Muscle layer of colon (tissue), 2 donors: ENCODE results near the gene C11orf68.

Experiments used
- H3K27ac ChIP-seq: one replicate; pipeline ENCODE4 v1.7.0; 2013; ENCODE audit warnings: low read depth, mild to moderate bottlenecking, low read length, moderate library complexity
- H3K27me3 ChIP-seq, 2 donors: one replicate each; pipeline ENCODE4 v1.7.0; 2013; ENCODE audit warnings: low read length in 2 of 2, mild to moderate bottlenecking in 2 of 2; ENCODE audit not compliant: insufficient read depth in 2 of 2, control insufficient read depth in 1 of 2
- H3K36me3 ChIP-seq: one replicate; pipeline ENCODE4 v1.7.0; 2013; ENCODE audit warnings: mild to moderate bottlenecking, low read length; ENCODE audit not compliant: insufficient read depth
- H3K4me1 ChIP-seq: one replicate; pipeline ENCODE4 v1.7.0; 2013; ENCODE audit warnings: mild to moderate bottlenecking, low read length; ENCODE audit not compliant: insufficient read depth
- H3K4me3 ChIP-seq, 2 donors: one replicate each; pipeline ENCODE4 v1.7.0; 2013; ENCODE audit warnings: low read length in 2 of 2, low read depth in 1 of 2, mild to moderate bottlenecking in 1 of 2, moderate library complexity in 1 of 2
- H3K9ac ChIP-seq: one replicate; pipeline ENCODE4 v1.7.0; 2013; ENCODE audit warnings: low read length
- H3K9me3 ChIP-seq: one replicate; pipeline ENCODE4 v1.7.0; 2013; ENCODE audit warnings: mild to moderate bottlenecking, low read length
- donor health status: abdominal sarcoma.
- donor health status: Adenocarcinoma of cecum.

C11orf68 gene

DNA sequence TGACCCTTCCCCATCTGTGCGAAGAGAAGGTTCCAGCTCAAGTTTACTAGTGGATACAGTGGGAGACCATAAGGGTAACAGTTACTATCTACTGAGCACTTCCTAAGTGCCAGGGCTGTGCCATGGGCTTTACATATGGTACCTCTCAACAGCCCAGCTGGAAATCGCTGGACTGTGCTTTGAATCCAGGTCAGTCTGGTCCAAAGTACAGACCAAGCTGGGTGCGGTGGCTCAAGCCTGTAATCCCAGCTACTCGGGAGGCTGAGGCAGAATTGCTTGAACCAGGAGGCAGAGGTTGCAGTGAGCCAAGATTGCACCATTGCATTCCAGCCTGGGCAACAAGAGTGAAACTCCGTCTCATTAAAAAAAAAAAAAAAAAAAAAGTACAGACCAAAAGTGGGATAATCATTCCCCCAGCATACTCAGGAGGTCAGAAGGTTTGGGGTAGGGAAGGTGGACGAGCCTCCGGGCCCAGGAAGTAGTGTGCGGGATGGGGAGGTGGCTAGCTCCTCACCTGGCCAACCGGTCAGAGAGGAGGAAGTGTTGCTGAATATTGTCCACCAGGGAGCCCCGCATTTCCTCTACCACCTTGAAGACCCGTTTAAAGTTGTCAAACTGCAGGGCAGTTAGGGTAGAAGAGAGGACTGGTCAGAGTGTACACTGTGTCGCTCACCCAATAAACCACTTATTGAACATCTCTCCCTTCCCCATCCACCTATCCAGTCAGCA is 32.9 kb downstream of the C11orf68 start:
- Histone ChIP-seq H3K36me3 (peaks cover 37% of the 10 kb centered on the region), H3K9ac (no peak overlapping the region), H3K27me3 (no peaks in the 10 kb centered on the region), H3K9me3 (no peaks in the 10 kb centered on the region), H3K4me1 (peaks cover 41% of the 10 kb centered on the region), H3K27ac (no peak overlapping the region), H3K4me3 (no peak overlapping the region)

DNA sequence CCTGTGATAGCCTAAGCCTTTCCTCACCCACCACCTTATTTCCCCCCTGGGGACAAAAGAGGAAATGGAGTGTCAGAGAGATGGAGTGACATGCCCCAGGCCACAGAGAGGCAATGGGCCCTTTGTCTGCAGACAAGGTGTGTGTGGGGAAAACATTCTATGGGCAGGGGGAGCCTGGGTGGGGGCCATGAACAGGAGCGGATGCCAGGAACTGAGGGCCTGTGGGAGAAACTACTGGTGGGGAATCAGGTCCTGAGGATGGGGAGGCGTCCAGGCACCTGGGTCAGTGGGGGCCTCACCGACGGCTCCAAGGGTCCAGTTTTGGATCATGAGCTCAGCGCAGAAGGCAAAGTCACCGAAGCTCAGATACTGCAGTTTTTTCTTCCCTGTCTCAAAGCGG is 33.6 kb downstream of the C11orf68 start:
- H3K4me1 ChIP-seq: peaks cover 41% of the 10 kb centered on the region
- H3K9me3 ChIP-seq: no peaks in the 10 kb centered on the region
- peaks cover 37% of the 10 kb centered on the region for H3K36me3 ChIP-seq
- H3K27ac ChIP-seq: no peak overlapping the region
- no peak overlapping the region for H3K9ac ChIP-seq
- H3K27me3 ChIP-seq: no peaks in the 10 kb centered on the region
- H3K4me3 ChIP-seq: no peak overlapping the region

DNA sequence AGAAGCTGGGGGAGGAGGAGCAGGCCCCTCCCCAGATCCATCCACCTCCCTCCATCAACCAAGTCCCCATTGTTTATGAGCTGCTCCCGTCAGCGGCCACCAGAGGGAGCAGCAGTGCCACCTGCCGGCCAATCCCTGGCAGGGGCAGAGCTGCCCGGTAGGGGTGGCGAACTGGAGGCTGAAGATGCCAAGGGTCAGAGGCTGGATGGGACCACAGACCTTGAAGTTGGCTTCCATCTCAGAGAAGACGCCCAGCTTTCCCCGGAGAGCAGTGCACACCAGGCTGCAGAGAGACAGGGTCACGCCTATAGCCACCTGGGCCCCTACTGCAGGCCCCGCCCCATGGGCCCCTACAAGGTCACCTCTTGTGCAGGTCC is 34.2 kb downstream of the C11orf68 start:
- no peak overlapping the region for H3K4me3 ChIP-seq
- H3K4me1 ChIP-seq: peaks cover 36% of the 10 kb centered on the region
- H3K9ac ChIP-seq: no peak overlapping the region
- H3K36me3 ChIP-seq: peaks cover 37% of the 10 kb centered on the region
- H3K27ac ChIP-seq: no peak overlapping the region
- H3K27me3 ChIP-seq: no peaks in the 10 kb centered on the region
- no peaks in the 10 kb centered on the region for H3K9me3 ChIP-seq

DNA sequence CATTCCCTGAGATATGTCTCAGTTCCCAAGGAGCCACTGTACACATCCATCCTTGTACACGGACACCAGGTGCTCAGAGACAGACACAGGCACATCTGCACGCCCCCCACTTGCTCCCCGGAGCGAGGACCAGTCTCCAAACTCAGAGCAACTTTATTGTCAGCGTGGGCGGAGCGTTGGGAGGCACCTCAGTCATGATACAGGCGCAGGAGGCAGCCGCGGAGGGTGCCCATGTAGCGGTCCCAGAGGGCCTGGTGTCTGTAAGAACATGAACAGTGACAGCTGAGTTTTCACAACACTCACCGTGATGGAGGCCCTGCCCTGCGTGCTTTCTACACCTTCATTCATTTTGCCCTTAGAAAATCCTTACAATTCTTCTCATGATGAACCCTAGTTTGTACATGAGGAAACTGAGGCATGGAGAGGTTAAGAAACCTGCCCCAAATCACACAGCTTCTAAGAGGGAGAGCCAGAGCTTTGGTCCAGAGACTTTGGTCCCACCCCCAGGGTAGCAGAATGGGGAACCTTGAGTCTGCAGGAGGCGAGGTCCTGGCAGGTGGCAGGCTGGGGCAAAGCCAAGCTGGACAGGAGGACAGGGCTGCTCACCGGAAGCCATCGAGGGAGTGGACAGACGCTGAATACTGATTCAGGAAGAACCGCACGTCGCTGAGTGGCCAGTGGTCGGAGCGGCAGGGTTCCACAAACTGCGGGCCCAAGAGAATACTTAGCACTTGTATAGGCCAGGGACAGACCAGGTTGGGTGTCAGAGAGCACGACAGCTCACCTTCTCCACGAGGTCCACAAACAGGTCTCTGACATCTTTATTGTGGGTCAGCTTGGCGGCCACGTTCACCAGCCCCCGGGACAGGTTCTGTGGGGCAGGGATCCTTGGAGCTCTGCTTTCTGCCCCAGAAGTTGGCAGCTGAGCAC is 34.8 kb downstream of the C11orf68 start:
- peaks cover 29% of the 10 kb centered on the region for H3K4me1 ChIP-seq
- no peaks in the 10 kb centered on the region for H3K27me3 ChIP-seq
- peaks cover 37% of the 10 kb centered on the region for H3K36me3 ChIP-seq
- no peaks in the 10 kb centered on the region for H3K9me3 ChIP-seq
- no peak overlapping the region for H3K9ac ChIP-seq
- H3K27ac ChIP-seq: no peak overlapping the region
- no peak overlapping the region for H3K4me3 ChIP-seq

DNA sequence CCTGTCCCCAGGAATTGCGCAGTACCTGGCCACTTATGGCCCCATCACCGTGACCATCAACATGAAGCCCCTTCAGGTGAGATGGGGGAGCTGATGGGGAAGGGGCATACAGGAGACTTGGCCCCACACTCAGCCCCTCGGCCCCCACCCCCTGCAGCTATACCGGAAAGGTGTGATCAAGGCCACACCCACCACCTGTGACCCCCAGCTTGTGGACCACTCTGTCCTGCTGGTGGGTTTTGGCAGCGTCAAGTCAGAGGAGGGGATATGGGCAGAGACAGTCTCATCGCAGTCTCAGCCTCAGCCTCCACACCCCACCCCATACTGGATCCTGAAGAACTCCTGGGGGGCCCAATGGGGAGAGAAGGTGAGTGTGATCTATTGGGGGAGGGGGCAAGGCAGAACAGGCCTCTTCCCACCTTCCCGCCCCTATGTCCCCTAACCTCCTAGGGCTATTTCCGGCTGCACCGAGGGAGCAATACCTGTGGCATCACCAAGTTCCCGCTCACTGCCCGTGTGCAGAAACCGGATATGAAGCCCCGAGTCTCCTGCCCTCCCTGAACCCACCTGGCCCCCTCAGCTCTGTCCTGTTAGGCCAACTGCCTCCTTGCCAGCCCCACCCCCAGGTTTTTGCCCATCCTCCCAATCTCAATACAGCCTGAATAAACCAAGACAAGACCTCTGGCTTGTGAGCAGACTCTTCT is 35.7 kb downstream of the C11orf68 start:
- Histone ChIP-seq H3K4me1 (peaks cover 24% of the 10 kb centered on the region), H3K27ac (no peak overlapping the region), H3K9ac (no peak overlapping the region), H3K9me3 (no peaks in the 10 kb centered on the region), H3K4me3 (no peak overlapping the region), H3K36me3 (peaks cover 37% of the 10 kb centered on the region), H3K27me3 (no peaks in the 10 kb centered on the region)

DNA sequence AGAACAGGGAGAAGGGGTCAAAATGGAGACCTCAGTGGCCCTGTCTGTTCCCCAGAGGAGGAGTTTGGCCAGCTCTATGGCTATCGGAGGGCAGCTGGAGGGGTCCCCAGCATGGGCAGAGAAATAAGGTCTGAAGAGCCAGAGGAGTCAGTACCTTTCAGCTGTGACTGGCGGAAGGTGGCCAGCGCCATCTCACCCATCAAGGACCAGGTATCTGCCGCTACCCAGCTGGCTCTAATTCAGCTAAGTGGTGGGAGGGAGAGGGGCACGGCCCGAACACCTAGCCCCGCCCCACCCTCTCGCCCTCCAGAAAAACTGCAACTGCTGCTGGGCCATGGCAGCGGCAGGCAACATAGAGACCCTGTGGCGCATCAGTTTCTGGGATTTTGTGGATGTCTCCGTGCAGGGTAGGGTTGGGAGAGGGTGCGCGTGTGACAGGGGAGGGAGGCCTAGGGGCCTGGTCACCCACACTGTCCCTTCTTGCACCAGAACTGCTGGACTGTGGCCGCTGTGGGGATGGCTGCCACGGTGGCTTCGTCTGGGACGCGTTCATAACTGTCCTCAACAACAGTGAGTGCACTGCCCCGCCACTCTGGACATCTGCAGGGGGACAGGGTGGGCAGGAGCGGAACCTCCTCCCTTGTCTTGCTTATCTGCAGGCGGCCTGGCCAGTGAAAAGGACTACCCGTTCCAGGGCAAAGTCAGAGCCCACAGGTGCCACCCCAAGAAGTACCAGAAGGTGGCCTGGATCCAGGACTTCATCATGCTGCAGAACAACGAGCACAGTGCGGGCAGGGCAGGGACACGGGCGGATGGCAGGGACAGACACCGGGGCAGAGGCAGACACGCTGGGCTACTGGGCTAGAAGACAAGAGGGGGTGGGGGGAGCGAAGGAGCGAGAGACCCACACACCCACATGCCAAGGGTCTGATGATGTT is 36.5 kb downstream of the C11orf68 start:
- no peak overlapping the region for H3K4me3 ChIP-seq
- H3K9me3 ChIP-seq: no peaks in the 10 kb centered on the region
- no peaks in the 10 kb centered on the region for H3K27me3 ChIP-seq
- H3K36me3 ChIP-seq: peaks cover 37% of the 10 kb centered on the region
- peaks cover 19% of the 10 kb centered on the region for H3K4me1 ChIP-seq
- H3K27ac ChIP-seq: no peak overlapping the region
- H3K9ac ChIP-seq: no peak overlapping the region

DNA sequence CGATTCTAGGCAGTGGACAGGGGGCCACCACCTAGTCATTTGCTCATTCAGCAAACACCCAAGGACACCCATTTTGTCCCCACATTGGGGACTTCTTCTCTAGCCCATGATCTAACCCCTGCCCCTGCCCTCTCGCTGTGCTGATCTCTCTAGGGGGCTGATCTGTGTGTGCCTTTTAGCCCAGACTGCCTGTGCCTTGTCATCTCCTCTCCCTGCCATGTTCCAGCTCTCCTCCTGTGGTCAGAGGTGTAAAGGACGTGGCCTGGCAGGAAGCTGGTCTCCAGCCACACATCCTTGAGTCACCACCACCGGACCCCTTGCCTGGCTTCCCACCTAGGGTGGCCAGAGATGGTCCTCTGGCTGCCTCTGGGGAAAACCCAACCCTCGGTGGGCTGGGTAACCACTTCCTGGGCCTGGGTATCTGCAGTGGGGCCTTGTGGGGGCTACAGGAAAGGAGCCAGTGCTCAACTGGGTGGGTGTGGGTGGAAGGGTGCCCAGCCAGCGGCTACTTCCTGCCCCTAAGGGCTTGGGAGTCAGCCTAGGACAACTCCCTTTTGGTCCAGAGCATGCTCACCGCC is 37.9 kb downstream of the C11orf68 start:
- Histone ChIP-seq H3K9ac (no peak overlapping the region), H3K9me3 (no peaks in the 10 kb centered on the region), H3K27ac (no peak overlapping the region)

DNA sequence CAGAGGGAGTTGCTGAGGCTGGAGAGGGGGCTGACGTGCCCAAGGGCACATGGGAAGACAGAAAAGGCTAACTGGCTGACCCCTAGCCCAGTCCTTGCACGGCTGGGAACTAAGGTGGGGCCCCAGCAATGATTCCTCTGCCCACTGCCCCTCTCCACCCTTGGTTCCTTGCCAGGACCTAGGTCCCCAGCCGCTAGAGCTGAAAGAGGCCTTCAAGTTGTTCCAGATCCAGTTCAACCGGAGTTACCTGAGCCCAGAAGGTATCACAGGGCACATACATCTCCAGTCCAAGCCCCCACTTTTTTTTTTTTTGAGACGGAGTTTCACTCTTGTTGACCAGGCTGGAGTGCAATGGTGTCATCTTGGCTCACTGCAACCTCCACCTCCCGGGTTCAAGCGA is 38.8 kb downstream of the C11orf68 start:
- Histone ChIP-seq H3K27ac (no peak overlapping the region), H3K4me1 (peaks cover 10% of the 10 kb centered on the region), H3K4me3 (no peak overlapping the region), H3K9me3 (no peaks in the 10 kb centered on the region), H3K27me3 (no peaks in the 10 kb centered on the region), H3K36me3 (peaks cover 18% of the 10 kb centered on the region), H3K9ac (no peak overlapping the region)

More for the DNA sequence above, 37.9 kb downstream of the C11orf68 start:
- Histone ChIP-seq H3K4me1 (peaks cover 10% of the 10 kb centered on the region), H3K36me3 (peaks cover 27% of the 10 kb centered on the region), H3K27me3 (no peaks in the 10 kb centered on the region), H3K4me3 (no peak overlapping the region)

DNA sequence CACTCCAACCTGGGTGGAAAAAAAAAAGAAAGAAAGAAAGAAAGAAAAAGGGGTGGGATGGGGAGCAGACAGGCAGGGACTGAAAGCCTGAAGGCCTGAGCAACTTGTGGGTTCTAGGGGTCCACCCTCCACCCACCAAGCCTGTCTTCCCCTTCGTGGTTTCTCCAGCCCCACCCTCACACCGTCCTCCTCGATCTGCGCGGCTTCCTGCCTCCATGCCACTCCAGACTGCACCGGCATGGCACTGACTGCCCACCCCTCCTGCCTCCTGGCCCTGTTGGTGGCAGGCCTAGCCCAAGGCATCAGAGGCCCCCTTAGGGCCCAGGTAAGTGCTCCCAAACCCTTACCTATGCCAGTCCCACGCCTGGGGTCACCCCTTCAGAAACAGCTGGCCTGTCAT is 39.2 kb downstream of the C11orf68 start, which contains the start of gene CTSW:
TSS of gene CTSW (plus strand) at position 221 of the 400 bp plus-strand sequence. CDS start at position 239, 18 bp downstream.
- no peak within 1 kb of the TSS for H3K4me3 ChIP-seq
- H3K9me3 ChIP-seq: no peaks in the 10 kb centered on the region
- no peaks in the 10 kb centered on the region for H3K27me3 ChIP-seq
- H3K4me1 ChIP-seq: peaks cover 6% of the 10 kb centered on the region
- no peak within 1 kb of the TSS for H3K27ac ChIP-seq
- peaks cover 16% of the 10 kb centered on the region for H3K36me3 ChIP-seq
- no peak within 1 kb of the TSS for H3K9ac ChIP-seq

DNA sequence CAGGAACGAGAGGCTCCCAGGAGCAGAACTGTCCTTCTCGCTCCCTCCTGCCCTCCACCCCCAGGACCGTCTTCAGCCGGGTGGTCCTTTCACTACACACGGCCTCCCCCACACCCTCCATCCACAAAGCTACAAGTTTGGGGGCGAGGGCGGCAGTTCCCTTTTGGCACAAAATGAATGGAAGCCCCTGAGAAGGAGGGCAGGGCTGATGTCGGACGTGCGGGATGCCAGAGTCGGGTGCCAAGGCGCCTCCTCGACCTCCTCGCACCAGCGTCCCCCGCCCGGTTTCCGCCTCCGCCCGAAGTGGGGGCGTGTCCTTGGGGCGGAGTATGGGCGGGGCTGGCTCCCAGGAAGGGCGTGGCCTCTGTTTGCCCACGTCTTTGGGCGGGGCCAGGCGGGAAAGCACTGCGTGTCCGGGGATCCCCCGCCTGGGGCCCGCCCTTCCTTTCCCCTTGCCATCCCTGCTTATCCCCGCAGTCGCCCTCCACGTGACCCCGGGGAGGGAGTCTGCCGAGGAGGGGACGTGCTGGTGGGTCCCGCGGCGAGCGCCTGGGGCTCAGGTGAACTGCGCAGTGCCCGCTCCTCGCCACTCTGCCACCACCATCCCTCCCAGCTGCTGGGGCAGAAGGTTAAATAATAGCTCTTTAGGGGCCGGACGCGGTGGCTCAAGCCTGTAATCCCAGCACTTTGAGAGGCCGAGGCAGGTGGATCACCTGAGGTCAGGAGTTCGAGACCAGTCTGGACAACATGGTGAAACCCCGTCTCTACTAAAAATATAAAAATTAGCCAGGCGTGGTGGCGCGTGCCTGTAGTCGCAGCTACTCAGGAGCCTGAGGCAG is 45.3 kb downstream of the C11orf68 start:
- Histone ChIP-seq H3K9ac (peak overlapping the region; percentile 46), H3K27me3 (no peaks in the 10 kb centered on the region), H3K4me1 (peaks cover 20% of the 10 kb centered on the region)

More for the DNA sequence above, 45.3 kb downstream of the C11orf68 start:
- Histone ChIP-seq H3K36me3 (peaks cover 24% of the 10 kb centered on the region), H3K9me3 (no peaks in the 10 kb centered on the region), H3K27ac (peak overlapping the region; percentile 56), H3K4me3 (peak overlapping the region; percentile 59 to 76)
